Chondrocyte (in vitro differentiated cells): ENCODE data around the gene AFAP1L1. TPM values are rescaled to one million over a fixed set of nuclear protein-coding genes. Genes with fewer than 3 reads are reported as not detected.

ENCODE experiments used
- DNase-seq: peaks from one replicate; pipeline ENCODE4 v3.0.0; 2021; ENCODE audit warnings: mixed read lengths, low spot score
- H3K27ac Mint-ChIP-seq: one replicate; pipeline ENCODE4 v1.8.0; 2021; ENCODE audit warnings: mild to moderate bottlenecking, moderate library complexity, mixed read lengths; ENCODE audit not compliant: unreplicated experiment
- H3K27me3 Mint-ChIP-seq: 2 replicates; pipeline ENCODE4 v1.8.0; 2021; ENCODE audit warnings: low read depth, mixed read lengths
- H3K36me3 Mint-ChIP-seq: 2 replicates; pipeline ENCODE4 v1.8.0; 2021; ENCODE audit warnings: low read depth, mixed read lengths
- H3K4me1 Mint-ChIP-seq: 2 replicates; pipeline ENCODE4 v1.8.0; 2021; ENCODE audit warnings: low read depth, mild to moderate bottlenecking, mixed read lengths
- H3K4me3 Mint-ChIP-seq: one replicate; pipeline ENCODE4 v1.8.0; 2021; ENCODE audit warnings: mild to moderate bottlenecking, moderate library complexity, mixed read lengths; ENCODE audit not compliant: unreplicated experiment
- H3K9me3 Mint-ChIP-seq: 2 replicates; pipeline ENCODE4 v1.8.0; 2021; ENCODE audit warnings: low read depth, mixed read lengths
- CTCF ChIP-seq: fragments of 200-600 bp; sonication (generic); IDR thresholded peaks from 2 replicates; pipeline ENCODE4 v1.5.0; 2021; ENCODE audit warnings: antibody characterized with exemption, mild to moderate bottlenecking, moderate library complexity
- total RNA-seq: library from RNA; stranded (reverse); gene quantifications from 3 replicates; pipeline ENCODE4 v1.2.1, GENCODE V29; 2021

The AFAP1L1 gene
- total RNA-seq, 1 donor from 2014 or later, result 8.3 TPM

GRCh38 chr5:149279661-149280060 lies 8.0 kb downstream of the AFAP1L1 start:
- H3K27ac Mint-ChIP-seq, result no peak overlapping the region
- H3K27me3 Mint-ChIP-seq, result peaks cover 4% of the 10 kb centered on the region
- no peak for TF ChIP-seq CTCF
- DNase-seq, result no peak
- H3K4me1 Mint-ChIP-seq, result no peaks in the 10 kb centered on the region
- H3K36me3 Mint-ChIP-seq, result peaks cover 2% of the 10 kb centered on the region
- H3K9me3 Mint-ChIP-seq, result peaks cover 2% of the 10 kb centered on the region
- no peak overlapping the region for H3K4me3 Mint-ChIP-seq

- H3K27ac Mint-ChIP-seq, result no peak overlapping the region
- no peak overlapping the region for H3K4me3 Mint-ChIP-seq
- no peaks in the 10 kb centered on the region for H3K4me1 Mint-ChIP-seq
- peaks cover 4% of the 10 kb centered on the region for H3K27me3 Mint-ChIP-seq
- no peak for DNase-seq
- H3K9me3 Mint-ChIP-seq, result peaks cover 2% of the 10 kb centered on the region
- no peak for TF ChIP-seq CTCF
- peaks cover 2% of the 10 kb centered on the region for H3K36me3 Mint-ChIP-seq
These were observed 8.5 kb downstream of the AFAP1L1 start for GRCh38 chr5:149280124-149280523.

- Mint-ChIP-seq H3K36me3 (peaks cover 2% of the 10 kb centered on the region), H3K9me3 (peaks cover 2% of the 10 kb centered on the region), H3K4me3 (no peak overlapping the region), H3K27ac (no peak overlapping the region), H3K27me3 (peaks cover 4% of the 10 kb centered on the region), H3K4me1 (no peaks in the 10 kb centered on the region)
- DNase-seq, result no peak
- TF ChIP-seq CTCF, result no peak
These were observed 9.1 kb downstream of the AFAP1L1 start for GRCh38 chr5:149280802-149281201.

- DNase-seq, result no peak
- Mint-ChIP-seq H3K27me3 (peaks cover 4% of the 10 kb centered on the region), H3K27ac (no peak overlapping the region), H3K4me3 (no peak overlapping the region), H3K4me1 (no peaks in the 10 kb centered on the region), H3K36me3 (no peaks in the 10 kb centered on the region), H3K9me3 (peaks cover 2% of the 10 kb centered on the region)
- TF ChIP-seq CTCF, result no peak
These were observed 10.6 kb downstream of the AFAP1L1 start for GRCh38 chr5:149282027-149282965.

GRCh38 chr5:149282966-149283332 lies 11.3 kb downstream of the AFAP1L1 start:
- peaks cover 2% of the 10 kb centered on the region for H3K9me3 Mint-ChIP-seq
- no peak overlapping the region for H3K4me3 Mint-ChIP-seq
- peaks cover 4% of the 10 kb centered on the region for H3K27me3 Mint-ChIP-seq
- no peaks in the 10 kb centered on the region for H3K4me1 Mint-ChIP-seq
- no peak overlapping the region for H3K27ac Mint-ChIP-seq
- TF ChIP-seq CTCF, result no peak
- no peak for DNase-seq
- no peaks in the 10 kb centered on the region for H3K36me3 Mint-ChIP-seq
